ENCODE results near the gene C2CD2.

DNA sequence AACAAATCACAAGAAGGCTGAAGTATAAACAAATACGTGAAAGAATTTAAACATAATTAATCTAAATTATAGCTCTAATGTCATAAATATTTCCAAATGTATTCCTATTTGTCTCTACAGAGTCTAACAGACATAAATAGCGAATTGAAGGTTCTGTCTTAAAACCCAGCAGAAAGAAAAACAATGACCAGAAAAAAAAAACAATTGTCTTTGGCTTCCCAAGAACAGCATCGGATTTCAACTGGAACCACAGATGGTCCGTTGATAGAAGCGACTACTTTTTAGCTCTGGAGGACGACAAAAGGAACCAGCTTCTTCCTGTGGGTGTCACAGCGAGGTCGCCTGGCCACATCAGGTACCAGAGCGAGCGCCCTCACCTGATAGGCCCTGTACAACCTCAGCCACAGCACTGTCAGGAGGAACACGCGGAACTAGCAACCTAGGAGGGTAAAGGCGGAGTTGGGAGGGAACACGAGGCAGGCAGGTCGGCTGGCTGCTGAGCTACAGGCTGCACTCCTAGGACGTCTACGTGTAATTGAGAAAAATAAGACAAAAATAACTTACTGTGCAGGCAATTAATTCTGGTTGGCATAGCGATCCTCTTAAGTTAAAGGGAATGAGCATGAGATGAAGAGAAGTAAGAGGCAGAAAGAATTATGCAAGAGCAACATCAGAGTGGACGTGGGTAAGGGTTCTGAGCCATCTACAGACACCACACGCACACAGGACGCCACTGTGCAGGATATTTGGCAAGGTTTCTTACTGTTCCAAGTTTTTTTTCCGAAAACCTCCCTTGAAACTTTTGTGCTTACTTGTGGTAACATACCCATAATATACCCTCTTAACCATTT is 58.0 kb downstream of the C2CD2 start:
- TF ChIP-seq POLR2A (IDR thresholded peaks at IDR 0.05) = no peak
- TF ChIP-seq, protein P1, sequence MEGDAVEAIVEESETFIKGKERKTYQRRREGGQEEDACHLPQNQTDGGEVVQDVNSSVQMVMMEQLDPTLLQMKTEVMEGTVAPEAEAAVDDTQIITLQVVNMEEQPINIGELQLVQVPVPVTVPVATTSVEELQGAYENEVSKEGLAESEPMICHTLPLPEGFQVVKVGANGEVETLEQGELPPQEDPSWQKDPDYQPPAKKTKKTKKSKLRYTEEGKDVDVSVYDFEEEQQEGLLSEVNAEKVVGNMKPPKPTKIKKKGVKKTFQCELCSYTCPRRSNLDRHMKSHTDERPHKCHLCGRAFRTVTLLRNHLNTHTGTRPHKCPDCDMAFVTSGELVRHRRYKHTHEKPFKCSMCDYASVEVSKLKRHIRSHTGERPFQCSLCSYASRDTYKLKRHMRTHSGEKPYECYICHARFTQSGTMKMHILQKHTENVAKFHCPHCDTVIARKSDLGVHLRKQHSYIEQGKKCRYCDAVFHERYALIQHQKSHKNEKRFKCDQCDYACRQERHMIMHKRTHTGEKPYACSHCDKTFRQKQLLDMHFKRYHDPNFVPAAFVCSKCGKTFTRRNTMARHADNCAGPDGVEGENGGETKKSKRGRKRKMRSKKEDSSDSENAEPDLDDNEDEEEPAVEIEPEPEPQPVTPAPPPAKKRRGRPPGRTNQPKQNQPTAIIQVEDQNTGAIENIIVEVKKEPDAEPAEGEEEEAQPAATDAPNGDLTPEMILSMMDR (IDR thresholded peaks at IDR 0.05) = no peak
